ENCODE results near the gene BRD8.
"Not testable (repeated sequence)": the region's sequence is repeated elsewhere in the genome, so short reads cannot be mapped to it uniquely, and the experiment has no call there.

BRD8 gene, protein sequence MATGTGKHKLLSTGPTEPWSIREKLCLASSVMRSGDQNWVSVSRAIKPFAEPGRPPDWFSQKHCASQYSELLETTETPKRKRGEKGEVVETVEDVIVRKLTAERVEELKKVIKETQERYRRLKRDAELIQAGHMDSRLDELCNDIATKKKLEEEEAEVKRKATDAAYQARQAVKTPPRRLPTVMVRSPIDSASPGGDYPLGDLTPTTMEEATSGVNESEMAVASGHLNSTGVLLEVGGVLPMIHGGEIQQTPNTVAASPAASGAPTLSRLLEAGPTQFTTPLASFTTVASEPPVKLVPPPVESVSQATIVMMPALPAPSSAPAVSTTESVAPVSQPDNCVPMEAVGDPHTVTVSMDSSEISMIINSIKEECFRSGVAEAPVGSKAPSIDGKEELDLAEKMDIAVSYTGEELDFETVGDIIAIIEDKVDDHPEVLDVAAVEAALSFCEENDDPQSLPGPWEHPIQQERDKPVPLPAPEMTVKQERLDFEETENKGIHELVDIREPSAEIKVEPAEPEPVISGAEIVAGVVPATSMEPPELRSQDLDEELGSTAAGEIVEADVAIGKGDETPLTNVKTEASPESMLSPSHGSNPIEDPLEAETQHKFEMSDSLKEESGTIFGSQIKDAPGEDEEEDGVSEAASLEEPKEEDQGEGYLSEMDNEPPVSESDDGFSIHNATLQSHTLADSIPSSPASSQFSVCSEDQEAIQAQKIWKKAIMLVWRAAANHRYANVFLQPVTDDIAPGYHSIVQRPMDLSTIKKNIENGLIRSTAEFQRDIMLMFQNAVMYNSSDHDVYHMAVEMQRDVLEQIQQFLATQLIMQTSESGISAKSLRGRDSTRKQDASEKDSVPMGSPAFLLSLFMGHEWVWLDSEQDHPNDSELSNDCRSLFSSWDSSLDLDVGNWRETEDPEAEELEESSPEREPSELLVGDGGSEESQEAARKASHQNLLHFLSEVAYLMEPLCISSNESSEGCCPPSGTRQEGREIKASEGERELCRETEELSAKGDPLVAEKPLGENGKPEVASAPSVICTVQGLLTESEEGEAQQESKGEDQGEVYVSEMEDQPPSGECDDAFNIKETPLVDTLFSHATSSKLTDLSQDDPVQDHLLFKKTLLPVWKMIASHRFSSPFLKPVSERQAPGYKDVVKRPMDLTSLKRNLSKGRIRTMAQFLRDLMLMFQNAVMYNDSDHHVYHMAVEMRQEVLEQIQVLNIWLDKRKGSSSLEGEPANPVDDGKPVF

DNA sequence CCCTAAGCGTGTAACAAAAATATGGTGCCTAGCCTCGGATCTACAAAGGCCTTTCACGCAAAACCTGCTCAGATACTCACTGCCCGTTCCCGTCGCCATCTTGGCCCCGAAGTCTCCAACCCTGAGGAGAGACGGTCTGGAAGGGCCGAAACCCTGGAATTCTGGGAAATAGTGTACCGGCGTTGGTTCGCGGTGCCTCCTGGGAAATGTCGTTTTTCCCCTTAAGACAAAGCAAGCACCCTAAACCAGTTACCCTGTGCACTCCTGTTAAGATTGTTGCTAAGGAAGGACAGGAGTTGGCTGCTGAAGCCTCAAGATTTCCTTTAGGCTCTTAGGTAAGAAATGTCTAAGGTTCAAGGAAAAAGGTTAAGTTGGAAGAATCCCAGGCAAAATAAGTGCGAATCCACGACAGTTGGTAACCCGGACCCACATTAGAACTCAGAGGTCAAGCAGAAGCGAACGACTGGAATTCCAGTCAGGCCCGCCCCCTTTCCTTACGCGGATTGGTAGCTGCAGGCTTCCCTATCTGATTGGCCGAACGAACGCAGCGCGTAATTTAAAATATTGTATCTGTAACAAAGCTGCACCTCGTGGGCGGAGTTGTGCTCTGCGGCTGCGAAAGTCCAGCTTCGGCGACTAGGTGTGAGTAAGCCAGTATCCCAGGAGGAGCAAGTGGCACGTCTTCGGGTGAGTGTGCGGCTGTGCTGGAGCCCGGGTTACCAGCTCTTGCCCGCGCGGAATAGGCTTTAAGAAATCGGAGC is at the start of gene BRD8, which contains the start of gene KIF20A:
BRD8 (minus strand) TSS at position 115 of the 761 bp plus-strand sequence; CDS start at position 99, 16 bp downstream.
KIF20A (plus strand) TSS at position 597 of the 761 bp plus-strand sequence. CDS start 569 bp downstream, outside the sequence.
- peak; percentile 89 for DNase-seq

DNA sequence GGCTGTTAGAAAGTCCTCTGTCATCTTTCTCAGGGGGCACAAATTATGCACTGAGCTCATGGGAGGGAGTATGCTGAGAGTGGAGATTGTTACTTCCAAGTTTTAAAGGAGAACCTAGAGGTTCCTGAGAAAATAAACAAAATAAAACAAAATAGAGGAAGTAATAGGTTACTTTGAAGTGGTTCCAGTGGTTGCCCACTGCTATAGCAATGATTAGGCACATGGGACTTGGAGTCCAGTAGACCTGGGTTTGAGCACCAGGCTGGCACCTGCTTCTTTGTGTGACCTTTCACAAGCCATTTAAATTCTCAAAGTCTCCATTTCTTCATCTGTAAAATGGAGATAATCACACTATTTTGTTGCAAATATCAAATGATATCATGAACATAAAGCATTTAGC is 48.5 kb upstream of the BRD8 start:
- DNase-seq: no peak

- no peak for DNase-seq
Measured at GRCh38 chr5:138224712-138225111, 46.3 kb upstream of the BRD8 start.

GRCh38 chr5:138223532-138223931 is 45.1 kb upstream of the BRD8 start:
- no peak for DNase-seq

- DNase-seq: no peak
Measured at GRCh38 chr5:138216799-138217198, 38.4 kb upstream of the BRD8 start.

DNA sequence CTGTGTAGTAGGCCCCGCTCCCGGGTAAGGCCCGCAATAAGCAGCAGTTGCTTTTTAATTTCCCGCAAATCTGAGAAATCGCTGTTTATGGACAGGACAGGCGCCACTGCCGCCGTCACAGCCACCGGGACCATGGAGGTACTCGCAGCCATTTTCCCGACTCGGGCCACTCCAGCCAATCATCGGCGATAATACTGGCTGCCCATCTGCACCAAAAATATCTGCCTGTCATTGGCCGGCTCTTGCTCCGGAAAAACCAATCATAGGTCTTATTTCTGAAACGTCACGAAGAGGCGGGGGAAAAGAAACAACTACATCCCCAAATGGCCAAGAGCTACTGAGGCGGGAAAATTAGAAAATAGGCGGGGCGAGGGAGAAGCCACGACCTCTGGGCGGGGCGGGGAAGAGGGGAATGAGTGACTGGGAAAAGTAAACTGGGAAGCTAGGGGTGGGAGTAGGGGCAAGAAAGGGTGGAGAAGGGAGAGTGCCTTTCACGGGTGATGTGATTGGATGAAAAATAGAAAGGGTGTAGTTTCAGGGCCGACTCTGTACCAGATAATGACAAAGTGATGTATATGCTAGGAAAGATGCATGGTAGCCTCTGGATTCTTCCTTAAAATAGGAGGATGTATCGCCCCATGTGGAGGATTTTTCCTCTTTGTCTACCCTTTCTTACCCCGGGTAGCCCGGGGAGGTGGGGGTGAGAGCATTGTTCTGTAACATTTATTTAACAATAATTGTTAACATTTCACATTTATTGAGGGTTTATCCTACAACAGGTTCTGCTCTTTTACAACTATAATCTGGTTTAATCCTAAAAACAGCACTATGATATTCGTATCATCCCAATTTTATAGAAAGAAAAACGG is 35.0 kb upstream of the BRD8 start, which contains the start of gene CDC23:
CDC23 (minus strand) TSS at position 163 of the 869 bp plus-strand sequence; CDS start at position 152, 11 bp downstream.
- peak; percentile 88 for DNase-seq

DNA sequence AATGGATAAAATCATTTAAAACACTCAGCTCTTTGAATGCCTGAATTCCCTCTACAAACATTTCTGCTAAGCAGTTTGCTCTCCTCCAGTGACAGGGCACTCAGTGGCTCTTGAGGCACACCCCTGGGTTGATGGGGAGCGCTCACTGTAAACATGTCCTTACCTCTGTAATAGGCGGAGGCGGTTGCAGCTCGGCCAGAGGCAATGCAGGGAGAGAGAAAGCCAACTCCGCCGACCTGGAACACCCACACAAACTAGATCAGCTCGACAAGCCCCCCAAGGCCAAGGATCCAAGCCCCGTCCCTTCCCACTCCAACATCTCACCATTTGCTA is 34.4 kb upstream of the BRD8 start:
- no peak for DNase-seq

GRCh38 chr5:138210985-138211384 is 32.6 kb upstream of the BRD8 start:
- DNase-seq: no peak

- DNase-seq: not testable (repeated sequence)
Measured at GRCh38 chr5:138193859-138194258, 15.4 kb upstream of the BRD8 start.

DNA sequence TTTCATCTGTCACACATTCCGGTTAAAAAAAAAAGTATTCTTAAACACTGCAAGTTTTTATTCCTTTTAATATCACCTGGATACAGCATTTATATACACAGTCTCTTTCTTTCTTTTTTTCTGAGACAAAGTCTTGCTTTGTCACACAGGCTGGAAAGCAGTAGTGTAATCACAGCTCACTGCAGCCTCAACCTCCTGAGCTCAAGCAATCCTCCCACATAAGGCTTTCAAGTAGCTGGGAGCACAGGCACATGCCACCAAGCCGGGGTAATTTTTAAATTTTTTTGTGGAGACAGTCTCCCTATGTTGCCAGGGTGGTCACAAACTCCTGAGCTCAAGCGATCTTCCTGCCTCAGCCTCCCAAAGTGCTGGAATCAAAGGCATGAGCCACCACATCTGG is 14.4 kb upstream of the BRD8 start:
- no peak for DNase-seq

DNA sequence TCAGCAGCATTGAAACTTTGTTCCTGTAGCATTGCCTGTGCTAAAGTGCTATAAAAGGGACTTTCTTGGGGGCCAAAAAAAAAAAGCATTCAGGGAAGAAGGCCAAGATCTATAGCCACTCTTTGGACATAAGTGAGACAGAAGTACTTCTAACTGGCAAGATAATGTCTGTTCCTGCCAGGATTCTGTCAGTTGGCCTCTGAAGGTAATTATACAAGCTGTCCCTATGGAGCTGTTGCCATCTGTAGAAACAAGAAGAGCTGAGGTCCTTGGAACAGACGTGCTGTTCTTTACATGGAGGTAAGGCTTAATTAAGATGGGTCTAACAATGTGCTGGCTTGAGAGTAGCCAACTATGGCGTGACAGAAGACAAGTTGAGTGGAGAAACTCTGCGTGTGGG is 10.2 kb upstream of the BRD8 start:
- DNase-seq: no peak

- DNase-seq: no peak
Measured at GRCh38 chr5:138186002-138186447, 7.6 kb upstream of the BRD8 start.

GRCh38 chr5:138182808-138183207 is 4.4 kb upstream of the BRD8 start:
- no peak for DNase-seq

GRCh38 chr5:138180841-138181240 is 2.4 kb upstream of the BRD8 start:
- no peak for DNase-seq

GRCh38 chr5:138180183-138180782 is 1.9 kb upstream of the BRD8 start:
- DNase-seq: no peak

GRCh38 chr5:138179277-138179857 is 937 bp upstream of the BRD8 start:
- DNase-seq: peak; percentile 56

- DNase-seq: no peak
Measured at GRCh38 chr5:138177941-138178515, 402 bp downstream of the BRD8 start.

DNA sequence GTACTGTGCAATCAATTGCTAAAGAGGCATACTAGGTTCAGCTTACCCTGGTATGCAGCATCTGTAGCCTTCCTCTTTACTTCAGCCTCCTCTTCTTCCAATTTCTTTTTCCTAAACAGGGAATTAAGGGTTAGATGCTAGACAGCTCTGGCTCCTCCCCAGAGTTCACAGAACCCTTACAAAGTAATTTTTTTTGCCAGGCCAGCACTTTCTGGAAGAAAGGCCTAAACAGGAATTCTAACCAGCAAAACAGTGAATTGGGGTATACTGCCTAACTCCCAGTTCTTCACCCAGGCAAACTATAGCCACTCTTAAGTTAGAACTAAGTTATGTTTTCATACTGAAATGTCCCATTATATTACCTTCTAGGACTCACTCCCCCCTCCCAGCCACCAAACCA is 8.1 kb downstream of the BRD8 start:
- no peak for DNase-seq

GRCh38 chr5:138169124-138169523 is 9.3 kb downstream of the BRD8 start:
- DNase-seq: no peak

GRCh38 chr5:138163721-138164120 is 14.7 kb downstream of the BRD8 start:
- no peak for DNase-seq
